H1 (cell line): ENCODE results near the gene RIF1. TPM values are rescaled to one million over a fixed set of nuclear protein-coding genes. Genes with fewer than 3 reads are reported as not detected.

Experiments
- CTCF ChIA-PET: fragments of 300-600 bp; sonication (Branson Sonifier 250); formaldehyde crosslinking; loops from one replicate; lab custom pipeline; 2021; ENCODE audit not compliant: partially characterized antibody; lab: Charles Lee
- POLR2A ChIA-PET: fragments of 300-600 bp; sonication (Branson Sonifier 250); formaldehyde crosslinking; loops from one replicate; lab custom pipeline; 2021; ENCODE audit warnings: inconsistent platforms; ENCODE audit not compliant: partially characterized antibody; lab: Charles Lee
- DNase-seq, 2 experiments: peaks; one replicate each; pipeline versions ENCODE4 v3.0.0 to v3.0.0-alpha.2; 2010 to 2022; ENCODE audit warnings: low spot score in 2 of 2, low read depth in 1 of 2, mixed read lengths in 1 of 2
- FAIRE-seq: peaks from 2 replicates; lab custom pipeline; 2011; peaks lifted over from hg19 to GRCh38; lab: Jason Lieb, UNC
- H2AFZ ChIP-seq: 2 replicates; pipeline ENCODE4 v1.8.1; 2012; ENCODE audit warnings: low read length, inconsistent platforms
- H2AK5ac ChIP-seq: 2 replicates; pipeline ENCODE4 v1.6.1; 2013; ENCODE audit warnings: low read depth, low read length
- H2BK120ac ChIP-seq: replicated peaks from 2 replicates; pipeline ENCODE3; 2013; ENCODE audit warnings: low read depth, low read length, inconsistent platforms
- H2BK12ac ChIP-seq: 2 replicates; pipeline ENCODE4 v1.6.1; 2013; ENCODE audit warnings: low read depth, low read length
- H2BK15ac ChIP-seq: 2 replicates; pipeline ENCODE4 v1.6.1; 2013; ENCODE audit warnings: low read length
- H2BK20ac ChIP-seq: 2 replicates; pipeline ENCODE4 v1.6.1; 2013; ENCODE audit warnings: low read length
- H2BK5ac ChIP-seq: 2 replicates; pipeline ENCODE4 v1.6.1; 2013; ENCODE audit warnings: low read depth, low read length
- H3K14ac ChIP-seq: 2 replicates; pipeline ENCODE4 v1.6.1; 2013; ENCODE audit warnings: inconsistent platforms; ENCODE audit not compliant: insufficient read length
- H3K18ac ChIP-seq: 2 replicates; pipeline ENCODE4 v1.6.1; 2013; ENCODE audit warnings: low read length; ENCODE audit errors: extremely low read depth
- H3K23ac ChIP-seq: 2 replicates; pipeline ENCODE4 v1.6.1; 2013; ENCODE audit warnings: inconsistent platforms; ENCODE audit not compliant: insufficient read length
- H3K23me2 ChIP-seq: 2 replicates; pipeline ENCODE4 v1.6.1; 2013; ENCODE audit warnings: low read depth, low read length
- H3K27ac ChIP-seq: 2 replicates; pipeline ENCODE4 v1.6.1; 2011; ENCODE audit warnings: low read depth, low read length, inconsistent platforms
- H3K27me3 ChIP-seq, 4 experiments: replicated peaks in 1 of 4; 1 replicate in 1 of 4; 2 replicates in 3 of 4; pipeline versions ENCODE4 v1.6.1 to v1.8.1; 2011 to 2013; ENCODE audit warnings: low read length in 3 of 4, mild to moderate bottlenecking in 3 of 4, inconsistent platforms in 2 of 4, mixed read lengths in 2 of 4, moderate library complexity in 1 of 4; ENCODE audit not compliant: control insufficient read depth in 3 of 4, insufficient read depth in 3 of 4; ENCODE audit errors: extremely low read depth in 1 of 4
- H3K36me3 ChIP-seq, 4 experiments: 2 replicates each; pipeline versions ENCODE4 v1.6.1 to v1.8.1; 2011 to 2013; ENCODE audit warnings: mild to moderate bottlenecking in 4 of 4, low read length in 3 of 4, moderate library complexity in 2 of 4, control low read depth in 1 of 4, inconsistent platforms in 1 of 4; ENCODE audit not compliant: insufficient read depth in 4 of 4, control insufficient read depth in 2 of 4
- H3K4ac ChIP-seq: replicated peaks from 2 replicates; pipeline ENCODE3; 2013; ENCODE audit warnings: low read length, low read depth, mixed read lengths, inconsistent platforms; ENCODE audit not compliant: insufficient read length
- H3K4me1 ChIP-seq, 4 experiments: replicated peaks in 1 of 4; 1 replicate in 1 of 4; 2 replicates in 3 of 4; pipeline versions ENCODE4 v1.6.1 to v1.8.1; 2011 to 2013; ENCODE audit warnings: low read length in 3 of 4, inconsistent platforms in 2 of 4, mixed read lengths in 1 of 4; ENCODE audit not compliant: insufficient read depth in 4 of 4, control insufficient read depth in 3 of 4
- H3K4me2 ChIP-seq, 2 experiments: 2 replicates each; pipeline versions ENCODE4 v1.6.1 to v1.8.1; 2011 to 2013; ENCODE audit warnings: low read depth in 2 of 2, low read length in 2 of 2, control low read depth in 1 of 2, inconsistent platforms in 1 of 2, mild to moderate bottlenecking in 1 of 2; ENCODE audit not compliant: insufficient read depth in 1 of 2
- H3K4me3 ChIP-seq, 4 experiments: fragments of 200-600, 300-600 bp in 1 of 4; sonication (generic), shearing (Covaris generic), sonication (Bioruptor Twin) in 1 of 4; 2 replicates each; pipeline versions ENCODE4 v1.5.1 to v1.8.1; 2011 to 2016; ENCODE audit warnings: low read length in 4 of 4, low read depth in 3 of 4, control low read depth in 2 of 4, inconsistent platforms in 2 of 4, mild to moderate bottlenecking in 2 of 4, mixed read lengths in 1 of 4, moderate library complexity in 1 of 4; ENCODE audit not compliant: insufficient read depth in 2 of 4; ENCODE audit errors: extremely low read depth in 1 of 4
- H3K56ac ChIP-seq: replicated peaks from 2 replicates; pipeline ENCODE3; 2013; ENCODE audit warnings: low read depth, mild to moderate bottlenecking, mixed read lengths, low read length, inconsistent platforms; ENCODE audit not compliant: insufficient read length
- H3K79me1 ChIP-seq: 2 replicates; pipeline ENCODE4 v1.6.1; 2013; ENCODE audit warnings: low read depth, low read length, control low read depth
- H3K79me2 ChIP-seq, 2 experiments: 2 replicates each; pipeline versions ENCODE4 v1.6.1 to v1.8.1; 2012 to 2013; ENCODE audit warnings: low read length in 2 of 2, mild to moderate bottlenecking in 2 of 2, inconsistent platforms in 1 of 2; ENCODE audit not compliant: insufficient read depth in 2 of 2, control insufficient read depth in 1 of 2
- H3K9ac ChIP-seq, 4 experiments: replicated peaks in 1 of 4; 1 replicate in 1 of 4; 2 replicates in 3 of 4; pipeline versions ENCODE4 v1.6.1 to v1.8.1; 2011 to 2013; ENCODE audit warnings: low read depth in 3 of 4, low read length in 3 of 4, control low read depth in 2 of 4, mild to moderate bottlenecking in 2 of 4, moderate library complexity in 2 of 4, inconsistent platforms in 1 of 4; ENCODE audit errors: extremely low read depth in 1 of 4
- H3K9me3 ChIP-seq, 2 experiments: 2 replicates each; pipeline versions ENCODE4 v1.6.1 to v1.8.1; 2012 to 2013; ENCODE audit warnings: mild to moderate bottlenecking in 2 of 2, moderate library complexity in 2 of 2, control low read depth in 1 of 2, inconsistent platforms in 1 of 2, low read depth in 1 of 2, low read length in 1 of 2, mixed read lengths in 1 of 2; ENCODE audit not compliant: insufficient read depth in 2 of 2
- H4K20me1 ChIP-seq, 2 experiments: replicated peaks in 1 of 2; 2 replicates each; pipeline versions ENCODE3 to v1.8.1; 2011 to 2013; ENCODE audit warnings: inconsistent platforms in 2 of 2, low read length in 2 of 2, mild to moderate bottlenecking in 1 of 2; ENCODE audit not compliant: insufficient read depth in 2 of 2, control insufficient read depth in 1 of 2
- H4K5ac ChIP-seq: 2 replicates; pipeline ENCODE4 v1.6.1; 2013; ENCODE audit warnings: low read length, low read depth, mixed read lengths, inconsistent platforms; ENCODE audit not compliant: insufficient read length
- H4K8ac ChIP-seq: 2 replicates; pipeline ENCODE4 v1.8.0; 2013; ENCODE audit warnings: mild to moderate bottlenecking, moderate library complexity, low read length, inconsistent platforms; ENCODE audit not compliant: insufficient read depth; ENCODE audit errors: extremely low read depth
- H4K91ac ChIP-seq: replicated peaks from 2 replicates; pipeline ENCODE3; 2013; ENCODE audit warnings: low read length, mixed read lengths, inconsistent platforms; ENCODE audit not compliant: insufficient read length
- BCL11A ChIP-seq, 2 experiments: IDR thresholded peaks; one replicate each; pipeline ENCODE4 v1.6.1; 2011; ENCODE audit warnings: low read depth in 2 of 2, low read length in 2 of 2, mild to moderate bottlenecking in 2 of 2
- BRCA1 ChIP-seq: IDR thresholded peaks from 2 replicates; pipeline ENCODE4 v1.6.1; 2012; ENCODE audit warnings: low read depth, low read length, improper control_type of control experiment
- CREB1 ChIP-seq: IDR thresholded peaks from 2 replicates; pipeline ENCODE4 v1.6.1; 2012; ENCODE audit warnings: inconsistent platforms
- GTF2F1 ChIP-seq: IDR thresholded peaks from 2 replicates; pipeline ENCODE4 v1.6.1; 2012; ENCODE audit warnings: low read depth, low read length, improper control_type of control experiment, borderline replicate concordance
- JUND ChIP-seq: IDR thresholded peaks from 2 replicates; pipeline ENCODE4 v1.6.1; 2011; ENCODE audit warnings: mild to moderate bottlenecking, improper control_type of control experiment, low read length
- NRF1 ChIP-seq: IDR thresholded peaks from 2 replicates; pipeline ENCODE4 v1.6.1; 2011; ENCODE audit warnings: mild to moderate bottlenecking, low read depth, low read length, improper control_type of control experiment
- POLR2A ChIP-seq, 2 experiments: IDR thresholded peaks; 1 replicate in 1 of 2; 2 replicates in 1 of 2; pipeline ENCODE4 v1.6.1; 2011; ENCODE audit warnings: low read depth in 2 of 2, low read length in 2 of 2, mild to moderate bottlenecking in 2 of 2; ENCODE audit errors: control extremely low read depth in 1 of 2
- RAD21 ChIP-seq, 2 experiments: IDR thresholded peaks in 1 of 2; conservative IDR thresholded peaks in 1 of 2; 2 replicates each; pipeline ENCODE4 v1.6.1; 2011; ENCODE audit warnings: low read depth in 2 of 2, low read length in 2 of 2, improper control_type of control experiment in 1 of 2, inconsistent platforms in 1 of 2, mild to moderate bottlenecking in 1 of 2, moderate library complexity in 1 of 2
- SP4 ChIP-seq: IDR thresholded peaks from 2 replicates; pipeline ENCODE4 v1.6.1; 2012; ENCODE audit warnings: low read length, inconsistent platforms
- SUZ12 ChIP-seq: fragments of 200-600 bp; sonication (generic); IDR thresholded peaks from 2 replicates; pipeline ENCODE4 v1.6.1; 2012; ENCODE audit warnings: mild to moderate bottlenecking, inconsistent platforms, low read length, moderate library complexity, mixed read lengths
- TBP ChIP-seq: IDR thresholded peaks from 2 replicates; pipeline ENCODE4 v1.6.1; 2011; ENCODE audit warnings: low read depth, low read length, improper control_type of control experiment
- YY1 ChIP-seq: IDR thresholded peaks from 2 replicates; pipeline ENCODE4 v1.6.1; 2011; ENCODE audit warnings: low read depth, mild to moderate bottlenecking, low read length
- ZNF274 ChIP-seq: IDR thresholded peaks from 2 replicates; pipeline ENCODE4 v1.7.0; 2012; ENCODE audit warnings: low read length, borderline replicate concordance; ENCODE audit errors: extremely low read depth
- WGBS, 2 experiments: shearing (Covaris generic) in 1 of 2; methylation state at CpG; one replicate each; pipeline versions ENCODE4 v1.1.6 to v1.1.7; 2013 to 2015; ENCODE audit warnings: low lambda C conversion rate in 2 of 2, mixed read lengths in 2 of 2, inconsistent platforms in 1 of 2, low coverage in 1 of 2, missing lambda C conversion rate in 1 of 2; ENCODE audit not compliant: insufficient replicate concordance in 2 of 2, insufficient coverage in 1 of 2, insufficient read length in 1 of 2; ENCODE audit errors: extremely low coverage in 1 of 2, missing lambda C conversion rate in 1 of 2; 5-methylcytosine and 5-hydroxymethylcytosine counted together
- polyA plus RNA-seq, 7 experiments: library from polyadenylated mRNA; depleted of rRNA in 3 of 7; stranded (reverse) in 5 of 7; unstranded in 2 of 7; fragments of >200 nt in 5 of 7; fragments of 200-250 nt in 2 of 7; gene quantifications; 1 replicate in 5 of 7; 2 replicates in 1 of 7; 4 replicates in 1 of 7; pipeline versions ENCODE4 v1.2.1 to v1.2.3, GENCODE V29; 2011 to 2013; ENCODE audit warnings: missing spikeins in 2 of 7, mixed read lengths in 2 of 7
- total RNA-seq: library from RNA; stranded (reverse); fragmentation: NEBNext Ultra II Directional; extraction: Animal tissue kit (Norgen Biotek cat#: 25700); gene quantifications from 2 replicates; pipeline ENCODE4 v1.2.1, GENCODE V29; 2021
- TF ChIP-seq, protein P1 (sequence below): IDR thresholded peaks from 2 replicates; pipeline ENCODE4 v1.6.1; 2011; ENCODE audit warnings: low read length, improper control_type of control experiment

Gene RIF1
- total and polyA plus RNA-seq, 2 of the 8 experiments (the other 6 are each of a cell fraction or from before 2014, with no cell fraction given): 9.5 to 104 TPM

DNA sequence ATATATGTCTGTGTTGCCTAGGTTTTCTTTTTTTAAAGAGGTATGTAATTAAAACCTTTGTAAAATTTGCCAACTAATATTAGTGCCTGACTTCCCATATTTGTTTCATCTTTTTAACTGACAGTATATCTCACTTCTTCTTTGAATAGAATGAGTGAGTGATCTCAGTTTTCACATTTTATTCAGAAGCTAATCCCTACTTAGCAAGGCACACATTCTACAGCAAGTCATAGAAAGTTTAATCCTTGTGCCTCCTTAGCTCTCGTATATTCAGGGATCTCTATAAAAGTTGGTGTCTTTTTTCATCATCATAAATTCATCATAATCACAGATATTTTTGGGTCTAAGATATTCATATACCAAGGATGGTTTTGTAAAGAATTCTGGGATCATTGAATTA, 66.6 kb downstream of the RIF1 start:
- WGBS, 2 experiments: 82% methylated on average over 1 of the region's 1 CpG; no CpG with 5 or more reads in 1 of the 2 experiments
- POLR2A ChIA-PET: interaction anchor here (1.2 kb wide), 1 partner anchor 21 kb away, joined by 4 read pairs; no protein-coding TSS in a partner anchor
- Histone ChIP-seq H3K79me1 (no peaks in the 10 kb centered on the region), H3K18ac (no peak overlapping the region), H4K91ac (no peak overlapping the region), H3K4me1 (no peaks in the 10 kb centered on the region), H3K9ac (no peak overlapping the region), H3K27me3 (no peaks in the 10 kb centered on the region), H2BK120ac (no peak overlapping the region), H2AFZ (no peak overlapping the region), H3K14ac (no peak overlapping the region), H2BK20ac (no peak overlapping the region), H2AK5ac (no peak overlapping the region), H3K79me2 (peaks cover 0 to 19% of the 10 kb centered on the region in 2 experiments; a peak in 2 of 4 replicates), H3K56ac (no peak overlapping the region), H2BK5ac (no peak overlapping the region), H3K4ac (no peak overlapping the region), H3K9me3 (no peaks in the 10 kb centered on the region), H3K4me2 (no peak overlapping the region), H4K5ac (no peak overlapping the region), H4K20me1 (peaks cover 0 to 2% of the 10 kb centered on the region in 2 experiments), H3K36me3 (peaks cover 4 to 65% (median 22%) of the 10 kb centered on the region in 4 experiments; a peak in 6 of 8 replicates), H2BK12ac (no peak overlapping the region), H3K27ac (no peak overlapping the region), H2BK15ac (no peak overlapping the region), H4K8ac (no peak overlapping the region), H3K4me3 (no peak overlapping the region), H3K23me2 (no peaks in the 10 kb centered on the region), H3K23ac (no peak overlapping the region)
- DNase-seq (no peak), FAIRE-seq (no peak)
- CTCF ChIA-PET: no interaction called here
- TF ChIP-seq BCL11A (IDR thresholded peaks at IDR 0.05; ENCODE audit: low read depth in 2 of 2, low read length in 2 of 2): no peak
- TF ChIP-seq SP4: no peak
- no peak for TF ChIP-seq ZNF274
- TF ChIP-seq CREB1: no peak
- TF ChIP-seq BRCA1: no peak
- no peak for TF ChIP-seq YY1
- TF ChIP-seq JUND: no peak
- TF ChIP-seq, protein P1, sequence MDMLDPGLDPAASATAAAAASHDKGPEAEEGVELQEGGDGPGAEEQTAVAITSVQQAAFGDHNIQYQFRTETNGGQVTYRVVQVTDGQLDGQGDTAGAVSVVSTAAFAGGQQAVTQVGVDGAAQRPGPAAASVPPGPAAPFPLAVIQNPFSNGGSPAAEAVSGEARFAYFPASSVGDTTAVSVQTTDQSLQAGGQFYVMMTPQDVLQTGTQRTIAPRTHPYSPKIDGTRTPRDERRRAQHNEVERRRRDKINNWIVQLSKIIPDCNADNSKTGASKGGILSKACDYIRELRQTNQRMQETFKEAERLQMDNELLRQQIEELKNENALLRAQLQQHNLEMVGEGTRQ: no peak
- no peak for TF ChIP-seq SUZ12
- no peak for TF ChIP-seq POLR2A (IDR thresholded peaks at IDR 0.05; ENCODE audit: control extremely low read depth in 1 of 2, low read depth in 2 of 2, low read length in 2 of 2)
- TF ChIP-seq GTF2F1: no peak
- no peak for TF ChIP-seq RAD21 (IDR thresholded peaks at IDR 0.05 in 1 of 2, conservative IDR thresholded peaks at IDR 0.05 in 1 of 2; ENCODE audit: low read depth in 2 of 2, low read length in 2 of 2)
- TF ChIP-seq NRF1: no peak
- no peak for TF ChIP-seq TBP
